ENCODE results near the gene GPER1. TPM values are rescaled to one million over a fixed set of nuclear protein-coding genes. Genes with fewer than 3 reads are reported as not detected.

Gene GPER1
- polyA plus RNA-seq, 1 donor (not counting 4 experiments of a cell fraction or from before 2014, with no cell fraction given): 0.05 TPM

GRCh38 chr7:1124164-1124563, 36.3 kb downstream of the GPER1 start:
- Histone ChIP-seq H3K4me1 (ENCODE audit: control insufficient read depth, extremely low read depth, insufficient read depth, low read length) (peaks cover 6% of the 10 kb centered on the region), H3K4me2 (ENCODE audit: control insufficient read depth, extremely low read depth, insufficient read depth, low read depth, low read length) (no peak overlapping the region), H3K9ac (ENCODE audit: control insufficient read depth, extremely low read depth, insufficient read depth, low read length) (no peak overlapping the region), H2AFZ (ENCODE audit: control insufficient read depth, low read length) (no peak overlapping the region), H3K9me3 (ENCODE audit: control insufficient read depth, low read depth, low read length) (no peaks in the 10 kb centered on the region), H3K27me3 (ENCODE audit: control insufficient read depth, extremely low read depth, insufficient read depth, low read length) (no peaks in the 10 kb centered on the region), H3K9me1 (ENCODE audit: control insufficient read depth, extremely low read depth, insufficient read depth, low read length) (no peaks in the 10 kb centered on the region), H3K27ac (ENCODE audit: control insufficient read depth, insufficient read depth, low read length) (no peak overlapping the region), H3K36me3 (ENCODE audit: control insufficient read depth in 2 of 2, extremely low read depth in 1 of 2, insufficient read depth in 2 of 2, low read length in 2 of 2) (peaks cover 7 to 11% of the 10 kb centered on the region in 2 experiments), H3K79me2 (ENCODE audit: control insufficient read depth, insufficient read depth, low read length) (peaks cover 41% of the 10 kb centered on the region), H3K4me3 (ENCODE audit: control insufficient read depth in 2 of 3, extremely low read depth in 1 of 3, insufficient read depth in 2 of 3, low read depth in 1 of 3, low read length in 3 of 3) (no peak overlapping the region), H4K20me1 (ENCODE audit: control insufficient read depth, extremely low read depth, insufficient read depth, low read length) (no peaks in the 10 kb centered on the region)
- TF ChIP-seq EZH2 (IDR thresholded peaks at IDR 0.05; ENCODE audit: low read length): no peak
- dilution Hi-C loops (cut with MboI; ENCODE audit: extremely low pct_ligation_motif_present, low sequenced_read_pairs): no loop called here
- FAIRE-seq (no peak), DNase-seq (ENCODE audit: low read depth, low spot score) (no peak)

- Histone ChIP-seq H3K4me1 (ENCODE audit: control insufficient read depth, extremely low read depth, insufficient read depth, low read length) (peaks cover 6% of the 10 kb centered on the region), H3K4me3 (ENCODE audit: control insufficient read depth in 2 of 3, extremely low read depth in 1 of 3, insufficient read depth in 2 of 3, low read depth in 1 of 3, low read length in 3 of 3) (no peak overlapping the region), H3K27me3 (ENCODE audit: control insufficient read depth, extremely low read depth, insufficient read depth, low read length) (no peaks in the 10 kb centered on the region), H3K79me2 (ENCODE audit: control insufficient read depth, insufficient read depth, low read length) (peaks cover 41% of the 10 kb centered on the region), H3K36me3 (ENCODE audit: control insufficient read depth in 2 of 2, extremely low read depth in 1 of 2, insufficient read depth in 2 of 2, low read length in 2 of 2) (peaks cover 7 to 11% of the 10 kb centered on the region in 2 experiments), H4K20me1 (ENCODE audit: control insufficient read depth, extremely low read depth, insufficient read depth, low read length) (no peaks in the 10 kb centered on the region), H3K9ac (ENCODE audit: control insufficient read depth, extremely low read depth, insufficient read depth, low read length) (no peak overlapping the region), H3K9me1 (ENCODE audit: control insufficient read depth, extremely low read depth, insufficient read depth, low read length) (no peaks in the 10 kb centered on the region), H3K27ac (ENCODE audit: control insufficient read depth, insufficient read depth, low read length) (no peak overlapping the region), H2AFZ (ENCODE audit: control insufficient read depth, low read length) (no peak overlapping the region), H3K9me3 (ENCODE audit: control insufficient read depth, low read depth, low read length) (no peaks in the 10 kb centered on the region), H3K4me2 (ENCODE audit: control insufficient read depth, extremely low read depth, insufficient read depth, low read depth, low read length) (no peak overlapping the region)
- dilution Hi-C loops (cut with MboI; ENCODE audit: extremely low pct_ligation_motif_present, low sequenced_read_pairs): no loop called here
- TF ChIP-seq EZH2 (IDR thresholded peaks at IDR 0.05; ENCODE audit: low read length): no peak
- TF ChIP-seq CTCF (optimal IDR thresholded peaks at IDR 0.05 in 1 of 3, IDR thresholded peaks at IDR 0.05 in 1 of 3, conservative IDR thresholded peaks at IDR 0.05 in 1 of 3; ENCODE audit: extremely low read depth in 1 of 3, insufficient read depth in 2 of 3, low read length in 3 of 3): no peak
- no peak for DNase-seq (ENCODE audit: low read depth, low spot score)
- FAIRE-seq: no peak
Observed at GRCh38 chr7:1124816-1125602, 37.1 kb downstream of the GPER1 start.
